HCEC 1CT (cell line): Measurements from ENCODE around the gene TSR3.
A peak's percentile ranks its signal among the peaks of the same experiment; 100 is the strongest.

Source experiments
- DNase-seq: peaks from one replicate; pipeline ENCODE4 v3.0.0-alpha.2; 2017

TSR3 gene

DNA sequence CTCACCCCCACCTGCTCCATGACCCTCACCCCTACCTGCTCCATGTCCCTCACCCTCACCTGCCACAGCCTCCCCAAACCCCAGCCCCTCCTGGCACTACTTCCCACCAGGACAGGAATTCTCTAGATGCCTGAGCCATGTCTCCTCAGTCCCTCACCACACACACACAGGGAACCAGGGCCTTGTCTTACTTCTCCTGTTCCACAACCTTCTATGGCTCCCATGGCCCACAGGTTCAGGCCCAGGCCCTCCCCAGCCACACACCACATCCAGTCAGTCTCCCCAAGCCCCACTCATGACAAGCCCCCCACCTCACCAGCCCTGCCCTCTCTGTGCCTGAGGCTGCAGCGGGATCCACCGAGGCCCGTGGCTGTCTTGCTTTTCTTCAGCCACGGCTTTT lies 45.3 kb downstream of the TSR3 start:
- no peak for DNase-seq

DNA sequence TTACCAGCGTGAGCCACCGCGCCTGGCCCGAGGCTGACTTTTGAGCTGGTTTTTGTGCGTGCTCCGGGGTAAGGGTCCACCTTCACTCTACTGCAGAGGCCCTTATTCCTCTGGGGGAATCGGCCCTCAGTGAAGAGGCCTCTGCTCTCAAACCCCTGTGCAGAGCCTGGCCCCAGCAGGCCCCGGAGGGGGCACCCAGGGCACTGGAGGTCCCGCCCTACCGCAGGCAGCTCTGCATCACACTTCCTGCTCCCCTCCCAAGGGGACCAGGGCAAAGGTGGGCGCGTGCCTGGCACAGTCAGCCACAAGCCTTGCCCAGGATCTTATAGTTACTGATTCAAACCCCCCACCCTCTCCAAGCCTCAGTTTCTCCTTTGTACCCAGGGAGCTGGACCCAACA lies 45.9 kb downstream of the TSR3 start:
- no peak for DNase-seq

- DNase-seq, result no peak
These were observed 50.1 kb downstream of the TSR3 start for GRCh38 chr16:1301562-1301961.

- peak; percentile 28 for DNase-seq
These were observed 50.8 kb downstream of the TSR3 start for GRCh38 chr16:1300664-1301476.

GRCh38 chr16:1299868-1300203 lies 51.8 kb downstream of the TSR3 start:
- DNase-seq, result no peak
